ENCODE results near the gene NEAT1.
A peak's percentile ranks its signal among the peaks of the same experiment; 100 is the strongest.

NEAT1 gene

DNA sequence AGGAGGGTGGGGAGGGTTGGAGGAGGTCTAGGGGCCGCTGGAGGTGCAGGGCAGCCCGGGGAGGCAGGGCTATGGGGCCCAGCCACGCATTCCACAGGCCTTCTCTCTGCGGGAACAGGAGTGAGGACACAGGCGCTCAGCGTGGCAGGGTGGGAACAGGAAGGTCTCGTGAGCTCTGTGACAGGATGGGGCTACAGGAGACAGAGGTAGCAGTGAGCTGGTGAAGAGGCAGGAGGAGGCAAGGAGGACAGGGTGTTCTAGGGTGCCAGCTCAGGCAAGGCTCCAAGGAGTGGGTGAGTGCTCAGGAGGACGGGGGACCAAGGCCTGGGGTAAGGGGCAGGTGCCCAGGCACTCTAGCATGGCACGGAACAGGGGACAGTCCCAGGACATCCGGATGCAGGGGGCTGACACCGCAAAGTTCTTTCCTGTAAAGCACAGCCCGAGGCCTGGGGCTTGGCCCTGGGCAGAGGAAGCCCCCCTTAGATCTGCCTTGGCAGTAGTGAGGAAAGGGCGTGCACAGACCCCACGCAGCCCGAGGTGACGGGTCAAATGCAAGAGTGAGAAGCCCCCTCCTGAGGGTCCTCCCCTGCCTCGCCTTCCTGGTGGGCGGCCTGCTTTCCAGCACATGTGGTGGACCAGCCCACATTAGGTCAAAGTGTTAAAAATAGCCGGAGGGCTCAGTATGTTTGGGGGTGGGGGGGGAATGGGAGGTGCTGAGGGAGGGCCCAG lies 4.7 kb upstream of the NEAT1 start:
- peaks cover 0 to 5% of the 10 kb centered on the region in 2 donors for H3K36me3 ChIP-seq (ENCODE audit: control insufficient read depth in 2 of 2, insufficient read depth in 2 of 2, low read length in 2 of 2)
- H3K4me1 ChIP-seq (ENCODE audit: control insufficient read depth in 2 of 2, insufficient read depth in 2 of 2, low read length in 2 of 2): peaks cover 60% of the 10 kb centered on the region in 2 donors
- H3K9me3 ChIP-seq (ENCODE audit: control insufficient read depth in 2 of 2, low read length in 2 of 2): no peaks in the 10 kb centered on the region
- H3K27ac ChIP-seq (ENCODE audit: low read depth in 2 of 2, low read length in 2 of 2): peak overlapping the region; percentile 100
- peak overlapping the region; percentile 96 to 100 for H3K9ac ChIP-seq (ENCODE audit: low read depth in 1 of 2, low read length in 2 of 2)
- peak overlapping the region; percentile 63 to 96 for H3K4me3 ChIP-seq (ENCODE audit: low read length in 2 of 2)
- H3K27me3 ChIP-seq (ENCODE audit: control insufficient read depth in 2 of 2, insufficient read depth in 2 of 2, low read length in 2 of 2): no peaks in the 10 kb centered on the region

DNA sequence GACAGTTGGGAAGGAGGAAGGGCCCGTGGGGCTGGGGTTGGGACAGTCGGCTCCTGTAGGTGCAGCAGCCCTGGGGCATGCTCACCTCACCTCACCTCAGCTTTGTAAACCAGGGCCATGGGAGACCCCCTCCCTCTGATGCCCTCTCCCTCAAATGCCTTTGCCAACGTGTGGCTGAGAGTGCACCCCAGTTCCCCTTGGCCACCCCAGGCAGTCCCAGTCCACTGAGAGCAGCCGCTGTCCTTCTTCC lies 4.2 kb upstream of the NEAT1 start:
- H3K27me3 ChIP-seq (ENCODE audit: control insufficient read depth in 2 of 2, insufficient read depth in 2 of 2, low read length in 2 of 2): no peaks in the 10 kb centered on the region
- H3K27ac ChIP-seq (ENCODE audit: low read depth in 2 of 2, low read length in 2 of 2): peak overlapping the region; percentile 100
- peaks cover 0 to 5% of the 10 kb centered on the region in 2 donors for H3K36me3 ChIP-seq (ENCODE audit: control insufficient read depth in 2 of 2, insufficient read depth in 2 of 2, low read length in 2 of 2)
- H3K9me3 ChIP-seq (ENCODE audit: control insufficient read depth in 2 of 2, low read length in 2 of 2): no peaks in the 10 kb centered on the region
- H3K4me3 ChIP-seq (ENCODE audit: low read length in 2 of 2): peak overlapping the region; percentile 63 to 96
- peak overlapping the region; percentile 96 to 100 for H3K9ac ChIP-seq (ENCODE audit: low read depth in 1 of 2, low read length in 2 of 2)
- peaks cover 60% of the 10 kb centered on the region in 2 donors for H3K4me1 ChIP-seq (ENCODE audit: control insufficient read depth in 2 of 2, insufficient read depth in 2 of 2, low read length in 2 of 2)

DNA sequence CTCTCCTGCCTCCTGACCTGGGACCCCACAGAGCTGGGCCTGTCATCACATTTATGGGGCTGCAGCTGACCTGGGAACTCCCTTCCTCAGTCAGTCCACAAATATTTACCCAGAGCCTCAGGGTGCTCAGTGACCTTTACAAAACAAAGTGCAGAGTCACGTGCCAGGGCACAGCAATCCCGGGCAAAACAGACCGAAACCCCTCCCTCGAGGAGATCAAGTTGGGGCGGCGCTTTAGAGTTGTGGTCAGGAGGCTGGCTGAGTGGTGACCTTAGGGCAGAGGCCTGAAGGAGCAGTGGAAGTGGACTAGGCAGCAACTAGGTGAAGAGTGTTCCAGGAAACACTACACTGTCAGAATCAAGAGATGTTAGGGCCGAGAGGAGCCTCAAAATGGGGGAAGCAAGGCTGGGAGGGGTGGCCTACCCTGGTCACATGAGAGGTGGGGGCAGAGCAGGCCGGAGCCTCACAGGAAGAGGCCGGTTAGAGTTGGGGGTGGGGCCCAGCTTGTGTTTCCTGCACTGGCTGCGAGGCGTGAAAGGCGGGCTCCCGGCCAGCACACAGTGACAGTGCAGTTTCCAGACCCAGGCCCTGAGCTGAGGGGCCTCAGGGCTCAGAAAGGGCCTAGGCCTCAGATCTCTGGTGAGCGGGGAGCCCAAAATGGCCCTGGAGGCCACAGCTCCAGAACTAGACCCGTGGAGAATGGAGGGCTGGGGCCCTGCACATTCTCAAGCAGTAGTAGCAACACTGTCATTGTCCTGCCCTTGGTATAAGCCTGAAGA lies 3.7 kb upstream of the NEAT1 start:
- peaks cover 1 to 6% of the 10 kb centered on the region in 2 donors for H3K36me3 ChIP-seq (ENCODE audit: control insufficient read depth in 2 of 2, insufficient read depth in 2 of 2, low read length in 2 of 2)
- peaks cover 60% of the 10 kb centered on the region in 2 donors for H3K4me1 ChIP-seq (ENCODE audit: control insufficient read depth in 2 of 2, insufficient read depth in 2 of 2, low read length in 2 of 2)
- peak overlapping the region; percentile 63 to 96 for H3K4me3 ChIP-seq (ENCODE audit: low read length in 2 of 2)
- H3K9ac ChIP-seq (ENCODE audit: low read depth in 1 of 2, low read length in 2 of 2): peak overlapping the region; percentile 96 to 100
- no peaks in the 10 kb centered on the region for H3K9me3 ChIP-seq (ENCODE audit: control insufficient read depth in 2 of 2, low read length in 2 of 2)
- H3K27ac ChIP-seq (ENCODE audit: low read depth in 2 of 2, low read length in 2 of 2): peak overlapping the region; percentile 100
- no peaks in the 10 kb centered on the region for H3K27me3 ChIP-seq (ENCODE audit: control insufficient read depth in 2 of 2, insufficient read depth in 2 of 2, low read length in 2 of 2)

DNA sequence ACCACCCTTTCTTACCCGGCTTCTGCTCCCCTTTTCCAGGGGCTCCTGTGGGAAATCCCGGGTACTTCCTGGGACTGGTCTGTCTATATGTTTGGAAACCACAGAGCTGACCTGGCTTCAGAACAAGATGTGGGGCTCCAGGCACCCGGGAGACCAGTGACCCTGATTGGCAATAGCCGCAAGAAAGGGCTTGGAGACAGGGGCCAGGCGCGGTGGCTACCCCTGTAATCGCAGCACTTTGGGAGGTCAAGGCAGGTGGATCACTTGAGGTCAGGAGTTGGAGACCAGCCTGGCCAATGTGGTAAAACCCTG lies 3.2 kb upstream of the NEAT1 start:
- peaks cover 60% of the 10 kb centered on the region in 2 donors for H3K4me1 ChIP-seq (ENCODE audit: control insufficient read depth in 2 of 2, insufficient read depth in 2 of 2, low read length in 2 of 2)
- peaks cover 7 to 9% of the 10 kb centered on the region in 2 donors for H3K36me3 ChIP-seq (ENCODE audit: control insufficient read depth in 2 of 2, insufficient read depth in 2 of 2, low read length in 2 of 2)
- H3K27me3 ChIP-seq (ENCODE audit: control insufficient read depth in 2 of 2, insufficient read depth in 2 of 2, low read length in 2 of 2): no peaks in the 10 kb centered on the region
- peak overlapping the region; percentile 96 to 100 for H3K9ac ChIP-seq (ENCODE audit: low read depth in 1 of 2, low read length in 2 of 2)
- peak overlapping the region; percentile 100 for H3K27ac ChIP-seq (ENCODE audit: low read depth in 2 of 2, low read length in 2 of 2)
- peak overlapping the region; percentile 63 to 96 for H3K4me3 ChIP-seq (ENCODE audit: low read length in 2 of 2)
- H3K9me3 ChIP-seq (ENCODE audit: control insufficient read depth in 2 of 2, low read length in 2 of 2): no peaks in the 10 kb centered on the region

DNA sequence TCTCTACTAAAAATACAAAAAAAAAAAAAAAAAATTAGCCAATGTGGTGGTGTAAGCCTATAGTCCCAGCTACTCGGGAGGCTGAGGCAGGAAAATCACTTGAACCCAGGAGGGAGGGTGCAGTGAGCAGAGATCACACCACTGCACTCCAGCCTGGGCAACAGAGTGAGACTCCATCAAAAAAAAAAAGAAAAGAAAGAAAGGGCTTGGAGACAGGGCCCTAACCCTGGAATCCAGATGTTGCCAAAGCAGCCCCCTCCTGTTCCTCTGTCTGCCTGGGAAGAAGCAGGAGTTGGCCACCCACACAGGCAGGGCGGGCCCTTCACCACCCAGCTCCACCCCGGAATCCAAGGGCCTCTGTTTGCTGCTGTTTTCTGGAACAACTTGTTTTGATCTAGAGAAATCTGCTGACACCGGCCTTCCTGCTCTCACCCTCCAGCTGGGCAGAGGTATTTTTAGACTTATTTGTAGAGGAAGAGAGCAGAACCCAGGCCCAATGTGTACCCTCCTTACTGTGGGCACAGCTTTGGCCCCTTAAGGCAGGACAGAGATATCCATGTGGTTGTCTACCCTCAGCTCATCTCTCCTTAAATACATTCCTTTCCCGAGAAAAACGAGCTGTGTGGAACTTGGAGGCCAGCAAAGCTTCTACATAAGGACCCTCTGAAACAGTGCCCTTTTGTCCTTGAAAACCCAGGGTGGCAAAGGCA lies 2.7 kb upstream of the NEAT1 start:
- Histone ChIP-seq H3K4me3 (ENCODE audit: low read length in 2 of 2) (peak overlapping the region; percentile 73 to 96), H3K27me3 (ENCODE audit: control insufficient read depth in 2 of 2, insufficient read depth in 2 of 2, low read length in 2 of 2) (no peaks in the 10 kb centered on the region), H3K9me3 (ENCODE audit: control insufficient read depth in 2 of 2, low read length in 2 of 2) (no peaks in the 10 kb centered on the region), H3K36me3 (ENCODE audit: control insufficient read depth in 2 of 2, insufficient read depth in 2 of 2, low read length in 2 of 2) (peaks cover 9 to 11% of the 10 kb centered on the region in 2 donors), H3K4me1 (ENCODE audit: control insufficient read depth in 2 of 2, insufficient read depth in 2 of 2, low read length in 2 of 2) (peaks cover 60% of the 10 kb centered on the region in 2 donors), H3K9ac (ENCODE audit: low read depth in 1 of 2, low read length in 2 of 2) (peak overlapping the region; percentile 96 to 100), H3K27ac (ENCODE audit: low read depth in 2 of 2, low read length in 2 of 2) (peak overlapping the region; percentile 100)

DNA sequence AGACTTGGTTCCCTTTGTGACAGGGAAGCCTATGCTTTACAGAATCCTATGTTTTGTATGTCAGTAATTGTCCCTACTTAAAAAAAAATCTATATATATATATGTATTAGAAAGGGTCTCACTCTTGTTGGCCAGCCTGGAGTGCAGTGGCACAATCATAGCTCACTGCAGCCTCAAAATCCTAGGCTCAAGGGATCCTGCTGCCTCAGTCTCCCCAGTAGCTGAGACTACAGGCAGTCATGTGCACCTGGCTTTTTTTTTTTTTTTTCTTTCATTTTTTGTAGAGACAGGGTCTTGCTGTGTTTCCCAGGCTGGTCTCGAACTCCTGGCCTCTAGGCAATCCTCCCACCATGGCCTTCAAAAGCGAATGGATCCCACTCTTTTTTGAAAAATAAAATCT lies 2.1 kb upstream of the NEAT1 start:
- Histone ChIP-seq H3K36me3 (ENCODE audit: control insufficient read depth in 2 of 2, insufficient read depth in 2 of 2, low read length in 2 of 2) (peaks cover 9 to 16% of the 10 kb centered on the region in 2 donors), H3K27ac (ENCODE audit: low read depth in 2 of 2, low read length in 2 of 2) (peak overlapping the region; percentile 100), H3K9ac (ENCODE audit: low read depth in 1 of 2, low read length in 2 of 2) (peak overlapping the region; percentile 96 to 100), H3K4me1 (ENCODE audit: control insufficient read depth in 2 of 2, insufficient read depth in 2 of 2, low read length in 2 of 2) (peaks cover 60% of the 10 kb centered on the region in 2 donors), H3K4me3 (ENCODE audit: low read length in 2 of 2) (peak overlapping the region; percentile 73 to 96), H3K27me3 (ENCODE audit: control insufficient read depth in 2 of 2, insufficient read depth in 2 of 2, low read length in 2 of 2) (no peaks in the 10 kb centered on the region), H3K9me3 (ENCODE audit: control insufficient read depth in 2 of 2, low read length in 2 of 2) (no peaks in the 10 kb centered on the region)

DNA sequence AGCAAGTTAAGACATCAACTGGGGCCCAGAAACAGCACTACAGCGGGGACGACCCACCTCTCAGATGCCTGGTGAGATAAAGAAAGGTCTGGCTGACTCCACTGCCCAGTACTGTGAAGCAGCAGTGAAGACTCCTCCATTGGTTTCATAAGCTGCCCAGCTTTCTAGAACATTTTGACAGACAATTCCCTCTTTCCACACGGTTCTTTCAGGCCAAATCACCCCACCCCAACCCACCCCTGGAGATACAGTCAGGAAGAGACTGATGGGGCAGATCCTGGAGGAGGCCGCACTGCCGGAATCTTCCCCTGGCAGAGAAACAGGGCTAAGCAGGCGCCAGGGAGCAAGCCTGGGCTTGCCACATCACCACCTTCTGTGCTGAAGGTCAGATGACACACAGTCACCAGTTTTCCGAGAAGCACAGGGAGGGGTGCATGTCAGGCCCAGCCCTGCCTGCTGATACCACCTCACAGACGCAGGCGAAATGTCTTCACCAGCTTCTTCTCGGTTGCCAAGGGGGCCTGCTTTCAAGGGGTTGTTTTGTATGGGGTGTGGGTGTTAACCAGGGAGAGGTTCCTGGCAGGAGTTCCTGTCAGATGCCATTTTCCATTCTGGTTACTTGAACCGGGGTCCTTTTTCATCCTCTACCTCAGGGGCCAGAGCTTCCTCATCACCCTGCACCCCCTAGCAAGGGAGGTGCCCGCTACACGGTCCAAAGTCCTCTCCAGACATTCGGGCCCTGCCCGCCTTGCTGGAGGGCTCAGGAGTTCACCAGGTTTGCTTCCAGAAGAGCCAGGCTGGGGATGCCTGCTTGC lies 1.4 kb upstream of the NEAT1 start:
- no peaks in the 10 kb centered on the region for H3K9me3 ChIP-seq (ENCODE audit: control insufficient read depth in 2 of 2, low read length in 2 of 2)
- peaks cover 54 to 57% of the 10 kb centered on the region in 2 donors for H3K4me1 ChIP-seq (ENCODE audit: control insufficient read depth in 2 of 2, insufficient read depth in 2 of 2, low read length in 2 of 2)
- H3K9ac ChIP-seq (ENCODE audit: low read depth in 1 of 2, low read length in 2 of 2): peak overlapping the region; percentile 96 to 100
- H3K36me3 ChIP-seq (ENCODE audit: control insufficient read depth in 2 of 2, insufficient read depth in 2 of 2, low read length in 2 of 2): peaks cover 10 to 21% of the 10 kb centered on the region in 2 donors
- no peaks in the 10 kb centered on the region for H3K27me3 ChIP-seq (ENCODE audit: control insufficient read depth in 2 of 2, insufficient read depth in 2 of 2, low read length in 2 of 2)
- peak overlapping the region; percentile 100 for H3K27ac ChIP-seq (ENCODE audit: low read depth in 2 of 2, low read length in 2 of 2)
- peak overlapping the region; percentile 73 to 96 for H3K4me3 ChIP-seq (ENCODE audit: low read length in 2 of 2)

DNA sequence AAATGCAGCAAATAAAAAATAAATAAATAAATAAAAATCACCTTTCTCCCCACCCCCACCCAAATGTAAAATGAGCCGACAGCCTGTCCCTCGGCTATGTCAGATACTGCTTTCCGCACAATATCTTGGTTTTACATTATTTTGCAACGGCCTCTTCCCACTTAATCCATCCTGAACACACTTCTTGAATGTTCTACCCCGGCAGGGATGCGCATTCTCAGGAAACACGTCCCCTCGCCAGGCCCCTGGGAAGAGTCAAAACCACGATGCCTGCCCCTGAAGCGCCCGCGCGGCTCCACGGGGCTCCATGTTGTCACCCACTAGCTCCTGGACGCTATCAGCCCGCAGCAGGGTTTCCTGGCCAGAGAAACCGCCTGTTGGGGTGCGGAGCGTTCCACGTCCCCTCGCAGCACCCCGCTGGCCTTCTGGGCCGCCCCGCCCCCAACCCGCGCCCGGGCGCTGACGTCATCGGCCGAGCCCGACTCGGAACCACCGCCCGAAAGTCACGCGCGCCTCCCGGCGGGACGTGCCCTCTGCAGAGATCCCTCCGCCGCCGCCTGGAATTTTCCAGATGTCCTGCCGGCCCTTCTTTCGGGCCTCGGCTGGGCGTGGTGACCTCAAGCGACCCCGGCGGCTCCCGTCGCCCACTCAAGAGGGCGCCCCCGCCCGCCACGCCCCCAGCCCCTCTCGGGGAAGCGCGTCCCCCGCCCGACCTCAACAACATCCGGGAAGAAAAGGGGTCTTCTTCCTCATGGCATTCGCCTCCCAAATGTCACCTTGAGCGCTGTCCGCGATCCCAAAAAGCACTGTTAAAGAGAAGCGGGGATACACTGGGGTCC lies 585 bp upstream of the NEAT1 start:
- H3K9me3 ChIP-seq (ENCODE audit: control insufficient read depth in 2 of 2, low read length in 2 of 2): no peaks in the 10 kb centered on the region
- H3K4me1 ChIP-seq (ENCODE audit: control insufficient read depth in 2 of 2, insufficient read depth in 2 of 2, low read length in 2 of 2): peaks cover 55 to 57% of the 10 kb centered on the region in 2 donors
- no peaks in the 10 kb centered on the region for H3K27me3 ChIP-seq (ENCODE audit: control insufficient read depth in 2 of 2, insufficient read depth in 2 of 2, low read length in 2 of 2)
- H3K4me3 ChIP-seq (ENCODE audit: low read length in 2 of 2): peak overlapping the region; percentile 82 to 96
- H3K36me3 ChIP-seq (ENCODE audit: control insufficient read depth in 2 of 2, insufficient read depth in 2 of 2, low read length in 2 of 2): peaks cover 17 to 29% of the 10 kb centered on the region in 2 donors
- peak overlapping the region; percentile 100 for H3K27ac ChIP-seq (ENCODE audit: low read depth in 2 of 2, low read length in 2 of 2)
- H3K9ac ChIP-seq (ENCODE audit: low read depth in 1 of 2, low read length in 2 of 2): peak overlapping the region; percentile 96 to 100

Data from mucosa of rectum (tissue), 2 donors.